Cerebellar cortex (tissue), 1 donor: Measurements from ENCODE around the gene KCNMA1.

Experiments
- DNase-seq: peaks from one replicate; pipeline ENCODE4 v3.0.0-alpha.2; 2015; ENCODE audit warnings: low spot score

KCNMA1 gene

DNA sequence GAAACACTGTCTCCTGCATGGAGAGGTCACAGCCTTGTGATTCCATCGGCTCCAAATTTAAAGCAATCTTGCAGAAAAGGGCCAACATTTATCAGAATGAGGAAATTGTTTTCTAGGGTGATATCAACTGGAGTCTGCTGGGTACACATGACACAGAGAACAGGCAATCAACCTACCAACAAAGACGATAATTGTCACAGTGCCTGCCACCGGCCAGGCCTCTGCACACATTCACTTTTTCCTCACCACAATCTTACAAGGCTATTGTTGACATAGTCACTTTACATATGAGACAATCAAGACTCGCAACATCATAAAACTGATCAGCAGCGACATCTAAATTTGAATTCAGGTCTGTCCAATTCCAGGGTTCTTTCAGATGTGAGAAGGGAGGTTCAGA is 189.4 kb downstream of the KCNMA1 start:
- no peak for DNase-seq

DNA sequence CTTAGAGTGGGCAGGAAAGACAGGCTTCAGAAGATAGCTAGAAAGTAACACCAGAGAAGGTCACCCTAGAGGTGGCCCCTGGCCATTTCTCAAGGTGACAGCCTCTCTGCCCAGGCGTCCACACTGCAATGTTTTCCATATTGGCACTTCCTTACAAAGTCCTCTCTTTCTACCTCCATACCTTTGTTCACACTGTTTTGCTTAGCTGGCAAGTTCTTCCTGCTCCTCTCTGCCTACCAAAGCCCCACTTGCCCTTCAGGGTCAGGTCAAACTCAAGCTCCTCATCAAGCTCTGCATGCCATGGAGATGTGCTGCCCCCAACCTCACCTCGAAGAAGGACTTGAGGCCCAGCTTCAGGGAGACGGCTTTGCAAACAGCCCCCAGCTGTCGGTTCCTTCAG is 190.9 kb downstream of the KCNMA1 start:
- no peak for DNase-seq

DNA sequence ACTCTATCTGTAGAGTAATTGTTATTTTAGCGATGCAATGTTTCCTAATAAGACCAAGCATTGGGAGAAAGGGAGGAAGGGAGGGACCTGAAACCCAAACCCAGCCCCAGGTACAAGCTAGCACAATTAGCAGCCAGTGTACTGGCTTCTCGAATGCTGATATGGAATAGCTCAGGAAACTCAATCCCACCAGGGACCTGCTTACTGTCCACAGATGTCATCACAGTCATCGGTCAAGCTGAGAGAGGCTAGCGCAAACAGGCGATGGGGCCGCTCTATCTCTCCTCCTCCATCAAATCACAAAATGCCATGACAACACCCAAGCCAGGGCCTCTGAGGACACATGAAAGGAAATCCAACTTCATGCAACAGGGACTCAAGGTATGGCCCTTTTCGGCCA is 192.1 kb downstream of the KCNMA1 start:
- DNase-seq: no peak

DNA sequence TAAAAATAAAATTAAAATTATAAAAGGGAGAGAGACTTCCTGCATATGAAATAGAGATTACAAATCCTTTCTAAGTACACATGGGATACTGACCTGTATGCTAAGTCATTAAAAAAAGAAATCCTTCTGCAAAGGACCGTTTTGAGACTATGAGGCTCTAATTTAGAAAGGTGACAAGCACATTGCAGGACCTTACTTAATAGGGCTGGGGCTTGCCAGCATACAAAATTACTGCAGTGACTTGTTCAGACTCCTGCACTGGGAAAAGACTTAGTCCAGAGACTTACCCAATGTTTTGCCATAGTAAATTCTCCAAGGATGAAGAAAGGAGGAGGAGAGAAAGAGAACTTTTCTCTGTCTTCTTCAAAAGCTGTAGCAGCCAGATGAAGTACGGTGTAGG is 193.6 kb downstream of the KCNMA1 start:
- DNase-seq: no peak

GRCh38 chr10:77442699-77443189 is 194.9 kb downstream of the KCNMA1 start:
- DNase-seq: no peak

DNA sequence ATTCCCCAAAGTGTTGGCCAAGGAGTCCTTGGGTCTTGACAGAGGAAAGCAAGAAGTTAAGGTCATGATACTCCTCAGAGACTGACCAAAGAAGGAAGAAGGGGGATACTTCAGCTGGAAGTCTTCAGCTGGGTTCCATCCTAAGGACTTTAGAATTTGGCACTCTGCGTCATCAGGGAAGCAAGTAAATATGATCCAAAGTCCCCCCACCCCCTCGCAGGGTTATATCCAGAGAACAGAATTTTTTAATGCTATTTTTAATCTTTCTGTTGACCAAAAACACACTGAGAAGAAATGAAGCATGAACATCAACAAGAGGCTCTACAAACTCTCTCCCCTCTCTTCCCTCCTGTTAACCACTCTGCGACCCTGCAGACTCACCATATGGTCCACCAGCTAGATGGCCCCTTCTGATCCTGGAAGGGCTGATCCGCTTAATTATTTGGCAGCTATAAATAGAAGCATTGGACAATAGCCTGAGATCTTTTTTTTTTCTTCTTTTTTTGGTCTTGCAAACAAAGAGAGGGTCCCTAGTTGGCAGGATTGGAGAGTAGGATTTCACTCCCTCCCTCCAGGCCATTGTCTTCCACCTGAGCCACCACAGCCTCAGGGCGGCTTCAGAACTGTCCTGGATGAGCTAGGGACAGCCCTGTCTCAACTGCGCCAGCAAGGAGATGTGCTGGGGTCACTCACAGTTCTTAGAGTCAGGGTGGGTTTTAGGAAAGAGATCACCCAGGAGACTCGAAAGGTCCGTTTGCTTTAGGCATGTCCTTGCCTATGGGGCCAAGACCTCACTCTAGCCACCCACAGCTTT is 196.0 kb downstream of the KCNMA1 start:
- DNase-seq: no peak

- DNase-seq: no peak
Observed at GRCh38 chr10:77436257-77436975, 201.2 kb downstream of the KCNMA1 start.

DNA sequence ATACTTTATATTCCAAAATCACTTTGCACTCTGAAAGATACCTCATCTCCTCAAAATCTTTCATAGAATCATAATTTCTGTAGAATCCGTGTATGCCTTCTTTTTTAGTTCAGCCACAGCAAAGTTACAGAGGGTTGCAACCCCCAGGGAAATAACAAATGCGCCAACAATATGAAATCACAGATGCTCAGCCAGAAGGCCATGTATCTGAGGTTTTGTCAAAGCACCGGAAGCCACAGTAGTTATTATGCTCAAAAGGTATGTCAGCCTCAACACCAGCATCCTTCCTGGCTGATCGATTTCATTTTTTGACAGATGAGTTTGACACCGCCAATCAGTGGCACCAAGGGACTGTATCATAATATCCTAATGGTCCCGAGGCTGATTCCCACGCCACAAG is 204.1 kb downstream of the KCNMA1 start:
- no peak for DNase-seq

DNA sequence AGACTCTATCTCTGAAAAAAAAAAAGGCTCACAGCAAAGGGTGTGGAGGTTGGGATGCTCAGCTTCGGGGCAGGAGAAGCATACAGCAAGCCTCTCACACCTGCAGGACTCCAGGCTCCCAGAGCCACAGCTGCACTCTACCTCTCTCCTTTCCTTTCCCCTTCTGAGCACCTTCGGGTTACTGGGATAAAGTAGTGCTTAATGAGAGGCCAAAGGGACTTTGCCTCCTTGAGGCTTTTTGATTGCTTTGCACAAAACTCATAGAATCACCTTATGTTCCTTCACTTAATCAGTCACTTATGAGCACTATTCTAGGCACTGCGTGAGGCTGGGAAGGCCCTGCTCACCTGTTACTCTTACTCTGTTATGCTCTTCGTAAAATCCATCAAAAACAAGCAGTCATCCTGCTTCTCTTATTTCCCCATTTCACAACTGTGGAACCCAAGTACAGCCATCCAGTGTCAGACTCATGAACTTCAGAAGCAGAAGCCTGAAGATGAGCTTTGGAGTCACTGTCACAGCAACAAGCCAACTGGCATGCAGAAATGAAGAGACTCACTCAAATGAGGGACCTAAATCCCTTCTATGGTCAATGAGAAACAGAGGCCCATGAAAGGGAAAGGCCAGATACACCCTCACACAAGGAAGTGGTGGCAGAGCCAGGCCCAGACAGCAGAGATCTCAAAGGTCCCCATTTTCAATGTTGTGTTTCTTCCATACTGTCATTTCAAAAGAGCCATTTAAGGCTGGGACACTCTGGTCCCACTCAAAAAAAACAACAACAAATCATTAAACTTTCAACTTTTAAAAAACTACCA is 205.4 kb downstream of the KCNMA1 start:
- DNase-seq: no peak

DNA sequence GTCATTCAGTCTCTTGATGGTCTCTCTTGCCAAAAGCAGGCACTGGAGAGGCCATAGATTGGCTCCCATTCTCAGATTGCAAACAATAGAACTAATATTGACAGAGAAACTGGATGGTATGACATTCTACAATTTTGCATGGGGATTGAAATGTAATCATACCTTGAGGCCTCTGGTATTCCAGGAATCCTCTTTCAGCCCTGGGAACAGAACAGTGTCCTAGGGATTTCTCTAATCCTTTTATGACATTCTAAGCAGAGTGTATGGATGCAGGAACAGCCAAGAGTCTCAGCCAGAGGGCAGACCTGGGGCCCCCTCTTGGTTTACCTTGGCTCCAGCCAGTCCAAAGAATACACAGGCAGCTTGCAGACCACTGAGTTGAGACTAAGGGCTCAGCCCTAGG is 206.4 kb downstream of the KCNMA1 start:
- no peak for DNase-seq

GRCh38 chr10:77430530-77430929 is 207.1 kb downstream of the KCNMA1 start:
- DNase-seq: no peak

- no peak for DNase-seq
Observed at GRCh38 chr10:77428691-77429395, 208.8 kb downstream of the KCNMA1 start.

DNA sequence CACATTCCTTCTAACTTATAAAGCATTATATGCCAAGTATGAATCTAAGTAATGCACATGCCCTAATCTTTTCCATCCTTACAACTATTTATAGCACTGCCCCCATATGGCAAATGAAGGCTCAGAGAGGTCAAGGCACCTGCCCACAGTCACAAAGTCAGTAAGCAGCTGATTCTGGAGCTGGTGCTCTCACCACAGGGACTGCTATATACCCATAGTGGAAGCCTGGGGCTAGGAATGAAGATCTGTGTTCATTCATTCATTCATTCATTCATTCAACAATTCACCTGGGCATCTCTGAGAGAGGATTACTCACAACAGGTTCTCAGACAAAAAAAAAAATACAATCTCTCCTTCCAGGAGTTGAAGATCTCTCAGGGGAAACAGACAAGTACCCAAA is 213.4 kb downstream of the KCNMA1 start:
- no peak for DNase-seq

DNA sequence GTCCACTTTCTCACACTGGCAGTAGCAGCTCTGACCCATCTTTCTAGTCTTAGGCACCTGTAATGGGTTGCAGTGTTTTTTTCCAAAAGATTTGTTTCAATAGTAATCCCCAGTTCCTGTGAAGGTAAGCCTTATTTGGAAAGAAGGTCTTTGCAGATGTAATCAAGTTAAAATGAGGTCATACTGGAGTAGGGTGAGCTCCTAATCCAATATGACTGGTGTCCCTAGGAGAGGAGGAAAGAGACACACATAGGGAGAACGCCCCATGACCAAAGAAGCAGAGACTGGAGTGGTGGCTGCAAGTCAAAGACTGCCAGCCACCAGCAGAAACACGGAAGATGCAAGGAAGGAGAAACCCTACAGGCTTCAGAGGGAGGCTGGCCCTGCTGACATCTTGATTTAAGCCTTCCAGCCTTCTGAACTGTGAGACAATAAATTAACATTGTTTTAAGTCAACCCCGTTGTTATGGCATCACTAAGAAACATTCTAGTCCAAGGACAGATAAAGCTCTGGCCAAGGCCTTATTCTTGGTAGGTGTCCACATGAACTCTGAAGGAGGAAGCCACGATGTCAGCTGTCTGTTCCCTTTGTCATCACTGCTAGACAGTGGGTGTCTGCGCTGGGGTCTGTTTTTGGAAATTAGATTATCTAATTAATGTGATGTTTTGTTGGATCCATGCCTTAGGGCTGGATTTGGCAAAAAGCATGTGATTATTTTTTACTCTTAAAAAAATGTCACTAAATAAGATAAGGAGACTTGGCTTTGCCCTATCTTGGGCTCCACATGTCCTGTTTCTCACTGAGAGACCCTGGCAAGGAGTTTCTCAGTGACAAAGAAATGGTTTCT is 214.9 kb downstream of the KCNMA1 start:
- DNase-seq: no peak

DNA sequence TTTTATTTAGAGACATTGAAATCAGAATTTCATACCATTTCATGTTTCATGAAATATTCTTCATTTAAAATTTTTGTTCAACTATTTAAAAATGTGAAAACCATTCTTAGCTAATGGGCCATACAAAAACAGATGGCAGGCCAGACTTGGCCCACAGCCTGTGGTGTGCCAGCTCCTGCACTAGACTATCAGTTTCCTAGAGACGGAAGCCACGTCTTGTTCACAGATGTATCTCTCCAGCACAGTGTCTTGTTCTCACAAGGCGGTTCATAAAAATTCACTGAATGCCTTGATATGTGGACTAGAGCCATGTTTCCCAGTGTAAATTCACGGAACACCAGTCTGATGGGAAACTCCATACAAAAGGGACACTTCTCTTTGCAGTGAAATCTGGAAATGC is 216.0 kb downstream of the KCNMA1 start:
- peak; percentile 27 for DNase-seq

DNA sequence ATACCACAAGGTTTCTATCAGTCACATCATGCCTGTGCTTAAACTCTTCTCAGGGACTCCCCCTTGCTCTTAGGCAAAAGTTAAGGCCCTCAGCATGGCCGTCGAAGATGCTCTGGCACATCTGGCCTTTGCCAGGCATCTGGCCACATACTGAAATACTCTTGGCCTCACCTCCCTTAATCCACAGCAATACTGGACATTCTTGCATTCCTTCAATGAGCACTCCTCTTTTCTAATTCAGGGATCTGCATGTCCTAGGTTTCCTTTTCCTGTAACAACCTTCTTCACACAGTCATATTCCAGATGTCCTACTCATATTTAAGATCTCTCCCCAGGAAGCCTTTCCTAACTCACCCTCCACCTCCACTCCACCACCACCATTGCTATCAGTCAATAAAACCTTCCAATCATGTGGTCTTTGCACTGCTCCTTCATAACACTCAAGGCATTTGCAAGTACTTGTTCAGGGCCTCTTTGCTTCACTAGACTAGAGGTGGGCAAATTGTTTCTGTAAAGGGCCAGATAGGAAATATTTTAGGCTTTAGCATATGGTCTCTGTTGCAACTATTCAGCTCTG is 216.6 kb downstream of the KCNMA1 start:
- no peak for DNase-seq

DNA sequence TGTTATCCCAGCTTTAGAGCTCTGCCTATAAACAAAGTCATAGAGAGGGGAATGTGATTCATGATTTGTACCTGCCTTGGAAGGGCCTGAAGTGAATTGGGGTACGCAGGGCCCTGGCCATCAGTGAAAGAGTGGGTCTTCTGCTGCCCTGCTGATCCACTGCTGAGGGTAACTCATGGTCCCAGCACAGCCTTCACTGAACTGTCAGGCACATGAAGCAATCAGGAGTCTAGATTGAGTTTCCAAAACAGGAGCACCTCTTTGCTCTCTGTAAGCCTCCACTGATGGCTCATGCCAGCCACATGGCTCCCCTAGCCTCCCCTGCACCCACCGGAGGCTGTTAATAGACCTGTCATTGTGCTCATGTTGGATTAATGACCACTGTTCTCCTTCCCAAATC is 217.6 kb downstream of the KCNMA1 start:
- DNase-seq: no peak

- no peak for DNase-seq
Observed at GRCh38 chr10:77419056-77419455, 218.6 kb downstream of the KCNMA1 start.

- DNase-seq: no peak
Observed at GRCh38 chr10:77417806-77418640, 219.6 kb downstream of the KCNMA1 start.

DNA sequence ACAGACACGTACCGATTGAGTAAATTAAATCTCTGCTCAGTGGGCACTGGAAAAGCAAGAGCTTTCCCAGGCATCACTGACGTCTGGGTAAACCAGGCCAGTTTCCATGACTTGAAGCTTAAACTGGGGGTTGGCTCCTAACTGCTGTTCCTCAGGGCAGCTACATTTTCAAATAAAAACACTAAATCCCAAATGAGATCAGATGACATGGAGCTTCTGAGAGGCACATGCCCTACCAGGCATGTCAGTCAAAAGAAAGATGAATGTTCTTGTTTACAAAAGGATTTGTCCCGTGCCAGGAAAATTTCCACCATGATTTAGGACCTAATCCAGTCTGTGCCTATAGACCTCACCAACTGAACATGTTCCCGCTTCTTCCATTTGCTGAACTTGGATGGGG is 220.2 kb downstream of the KCNMA1 start:
- no peak for DNase-seq
